B cell (primary cell): Measurements from ENCODE around the gene ERCC1. TPM values are rescaled to one million over a fixed set of nuclear protein-coding genes. Genes with fewer than 3 reads are reported as not detected.

ENCODE experiments used
- ATAC-seq: fragments of 200-7000 bp; cut with Tn5 transposase; one replicate; pipeline ENCODE4 v1.10.0; 2021; ENCODE audit warnings: low read depth, mild to moderate bottlenecking, moderate number of reproducible peaks, moderate library complexity
- CTCF ChIA-PET: fragments of 350-600 bp; sonication (Branson Sonifier 250); formaldehyde crosslinking; loops from one replicate; lab custom pipeline; 2021; ENCODE audit warnings: antibody characterized with exemption, inconsistent platforms; lab: Charles Lee
- POLR2A ChIA-PET: fragments of 350-600 bp; sonication (Branson Sonifier 250); formaldehyde crosslinking; loops from one replicate; lab custom pipeline; 2021; ENCODE audit warnings: antibody characterized with exemption; lab: Charles Lee
- DNase-seq: peaks from one replicate; pipeline ENCODE4 v3.0.0; 2013
- H2AFZ ChIP-seq: 2 replicates; pipeline ENCODE4 v1.6.1; 2012; ENCODE audit warnings: mild to moderate bottlenecking, low read depth, low read length; ENCODE audit not compliant: insufficient read depth, poor library complexity, severe bottlenecking
- H3K27ac ChIP-seq, 2 donors: 1 replicate in 1 of 2; 2 replicates in 1 of 2; pipeline ENCODE4 v1.5.1; 2012 to 2013; ENCODE audit warnings: low read length in 2 of 2, mild to moderate bottlenecking in 2 of 2, moderate library complexity in 1 of 2
- H3K27me3 ChIP-seq, 4 experiments: fragments of 200-600 bp in 1 of 4; sonication (generic) in 1 of 4; replicated peaks in 1 of 4; 1 replicate in 2 of 4; 2 replicates in 2 of 4; pipeline versions ENCODE4 v1.6.1 to v1.7.0; 2013 to 2016; ENCODE audit warnings: low read length in 3 of 4, mild to moderate bottlenecking in 2 of 4, mixed read lengths in 1 of 4, moderate library complexity in 1 of 4; ENCODE audit not compliant: insufficient read depth in 4 of 4, control insufficient read depth in 3 of 4; ENCODE audit errors: control extremely low read depth in 1 of 4
- H3K36me3 ChIP-seq, 2 experiments: replicated peaks in 1 of 2; 1 replicate in 1 of 2; 2 replicates in 1 of 2; pipeline versions ENCODE4 v1.6.1 to v1.7.1; 2013; ENCODE audit warnings: low read length in 1 of 2; ENCODE audit not compliant: insufficient read depth in 2 of 2, control insufficient read depth in 1 of 2; ENCODE audit errors: control extremely low read depth in 1 of 2, extremely low read depth in 1 of 2
- H3K4me1 ChIP-seq, 2 donors: fragments of 200-600 bp in 1 of 2; sonication (generic) in 1 of 2; 1 replicate in 1 of 2; 2 replicates in 1 of 2; pipeline versions ENCODE4 v1.5.1 to v1.6.1; 2013 to 2017; ENCODE audit warnings: low read length in 2 of 2; ENCODE audit not compliant: control insufficient read depth in 2 of 2, insufficient read depth in 2 of 2
- H3K4me2 ChIP-seq: replicated peaks from 2 replicates; pipeline ENCODE3; 2012; ENCODE audit warnings: mild to moderate bottlenecking, low read depth, low read length; ENCODE audit not compliant: poor library complexity, severe bottlenecking
- H3K4me3 ChIP-seq, 5 experiments: fragments of 200-600 bp in 1 of 5; sonication (generic) in 1 of 5; 1 replicate in 3 of 5; 2 replicates in 2 of 5; pipeline versions ENCODE4 v1.5.1 to v1.7.0; 2011 to 2016; ENCODE audit warnings: low read length in 4 of 5, mild to moderate bottlenecking in 4 of 5, low read depth in 2 of 5, control low read depth in 1 of 5, moderate library complexity in 1 of 5; ENCODE audit not compliant: insufficient read depth in 1 of 5; ENCODE audit errors: control extremely low read depth in 1 of 5, extremely low read depth in 1 of 5
- H3K79me2 ChIP-seq: fragments of 200-600 bp; sonication (generic); one replicate; pipeline ENCODE4 v1.6.0; 2016; ENCODE audit warnings: low read length; ENCODE audit not compliant: control insufficient read depth, insufficient read depth
- H3K9ac ChIP-seq: fragments of 200-600 bp; sonication (generic); 2 replicates; pipeline ENCODE4 v1.6.1; 2017; ENCODE audit warnings: mild to moderate bottlenecking, low read length, moderate library complexity
- H3K9me3 ChIP-seq, 3 donors: one replicate each; pipeline versions ENCODE4 v1.6.1 to v1.7.1; 2013; ENCODE audit warnings: low read length in 2 of 3; ENCODE audit not compliant: control insufficient read depth in 2 of 3, insufficient read depth in 1 of 3; ENCODE audit errors: control extremely low read depth in 1 of 3
- H4K20me1 ChIP-seq: 2 replicates; pipeline ENCODE4 v1.6.0; 2012; ENCODE audit warnings: mild to moderate bottlenecking, low read length; ENCODE audit not compliant: insufficient read depth, control insufficient read depth, poor library complexity, severe bottlenecking
- H3K27ac Mint-ChIP-seq: one replicate; pipeline ENCODE4 v1.8.0; 2021; ENCODE audit warnings: mixed read lengths
- H3K27me3 Mint-ChIP-seq: one replicate; pipeline ENCODE4 v1.8.0; 2021; ENCODE audit warnings: mixed read lengths
- H3K4me1 Mint-ChIP-seq: one replicate; pipeline ENCODE4 v1.8.0; 2021; ENCODE audit warnings: mixed read lengths
- H3K4me3 Mint-ChIP-seq: one replicate; pipeline ENCODE4 v1.8.0; 2021; ENCODE audit warnings: mixed read lengths
- H3K9me3 Mint-ChIP-seq: one replicate; pipeline ENCODE4 v1.8.0; 2022; ENCODE audit warnings: mixed read lengths; ENCODE audit not compliant: insufficient read depth
- EZH2 ChIP-seq: IDR thresholded peaks from 2 replicates; pipeline ENCODE4 v1.6.1; 2012; ENCODE audit warnings: borderline replicate concordance, low read depth, mild to moderate bottlenecking, moderate library complexity, low read length; ENCODE audit not compliant: insufficient read depth, poor library complexity, severe bottlenecking
- WGBS: methylation state at CpG from one replicate; pipeline ENCODE4 v1.1.5; 2013; ENCODE audit warnings: missing lambda C conversion rate; ENCODE audit not compliant: insufficient coverage; 5-methylcytosine and 5-hydroxymethylcytosine counted together
- intact Hi-C: fragments of 100-400 bp; cut with micrococcal nuclease; formaldehyde crosslinking; loops from one replicate; pipeline ENCODE4 v1.10.0; 2022
- polyA plus RNA-seq: library from polyadenylated mRNA; depleted of rRNA; stranded (reverse); fragments of >200 nt; gene quantifications from 2 replicates; pipeline ENCODE4 v1.2.3, GENCODE V29; 2012
- total RNA-seq, 2 donors: library from RNA; stranded (reverse); fragments of 120-200 nt in 1 of 2; gene quantifications; 1 replicate in 1 of 2; 2 replicates in 1 of 2; pipeline versions ENCODE4 v1.2.3 to v1.2.4, GENCODE V29; 2013 to 2022
- TF ChIP-seq, protein P1 (sequence below): fragments of 200-600 bp; IDR thresholded peaks from one replicate; pipeline ENCODE4 v1.8.0; 2022; ENCODE audit warnings: antibody characterized with exemption, mild to moderate bottlenecking

ERCC1 gene
- total and polyA plus RNA-seq, 2 donors (not counting 1 experiment from before 2014, with no cell fraction given): 75.7 to 81.9 TPM

DNA sequence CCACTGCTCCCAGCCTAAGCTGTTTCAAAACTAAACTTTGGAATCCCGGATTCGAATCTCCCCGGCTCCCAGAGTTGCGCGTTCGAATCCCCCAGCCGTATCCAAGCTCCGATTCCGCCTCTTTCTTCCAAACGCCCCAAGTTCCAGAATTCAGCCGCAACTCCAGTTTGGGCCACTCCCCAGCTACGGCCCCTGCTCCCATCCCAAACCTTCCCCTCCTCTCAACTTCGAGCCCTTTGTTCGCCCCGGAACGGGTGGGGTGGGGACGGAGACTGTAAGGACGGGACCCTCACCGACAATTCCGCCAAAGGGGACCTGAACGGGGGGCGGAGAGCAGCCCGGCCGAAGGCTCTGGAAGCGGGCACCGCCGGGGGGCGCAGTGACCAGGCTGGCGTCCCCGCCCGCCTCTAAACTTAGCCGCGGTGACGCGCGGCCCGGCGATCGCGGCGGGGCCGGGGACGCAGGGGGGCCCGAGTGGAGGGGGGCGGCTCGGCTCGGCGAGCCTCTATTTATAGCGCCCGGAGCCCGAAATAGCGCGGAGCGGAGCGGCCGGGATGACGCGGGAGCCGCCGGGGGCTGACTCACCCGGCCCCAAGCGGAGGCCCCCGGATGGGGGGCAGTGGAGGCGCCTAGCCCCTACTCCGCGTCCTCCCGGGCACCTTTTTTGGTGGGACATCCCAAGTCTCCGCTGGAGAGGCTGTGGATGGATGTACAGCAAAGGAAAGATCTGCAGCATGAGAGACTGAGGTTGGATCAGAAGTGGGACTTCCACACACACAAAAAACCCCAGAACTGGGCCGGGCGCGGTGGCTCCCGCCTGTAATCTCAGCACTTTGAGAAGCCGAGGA is 4.9 kb upstream of the ERCC1 start:
- peak overlapping the region; percentile 82 for H3K4me3 Mint-ChIP-seq
- TF ChIP-seq EZH2: no peak
- TF ChIP-seq, protein P1, sequence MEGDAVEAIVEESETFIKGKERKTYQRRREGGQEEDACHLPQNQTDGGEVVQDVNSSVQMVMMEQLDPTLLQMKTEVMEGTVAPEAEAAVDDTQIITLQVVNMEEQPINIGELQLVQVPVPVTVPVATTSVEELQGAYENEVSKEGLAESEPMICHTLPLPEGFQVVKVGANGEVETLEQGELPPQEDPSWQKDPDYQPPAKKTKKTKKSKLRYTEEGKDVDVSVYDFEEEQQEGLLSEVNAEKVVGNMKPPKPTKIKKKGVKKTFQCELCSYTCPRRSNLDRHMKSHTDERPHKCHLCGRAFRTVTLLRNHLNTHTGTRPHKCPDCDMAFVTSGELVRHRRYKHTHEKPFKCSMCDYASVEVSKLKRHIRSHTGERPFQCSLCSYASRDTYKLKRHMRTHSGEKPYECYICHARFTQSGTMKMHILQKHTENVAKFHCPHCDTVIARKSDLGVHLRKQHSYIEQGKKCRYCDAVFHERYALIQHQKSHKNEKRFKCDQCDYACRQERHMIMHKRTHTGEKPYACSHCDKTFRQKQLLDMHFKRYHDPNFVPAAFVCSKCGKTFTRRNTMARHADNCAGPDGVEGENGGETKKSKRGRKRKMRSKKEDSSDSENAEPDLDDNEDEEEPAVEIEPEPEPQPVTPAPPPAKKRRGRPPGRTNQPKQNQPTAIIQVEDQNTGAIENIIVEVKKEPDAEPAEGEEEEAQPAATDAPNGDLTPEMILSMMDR: peak; percentile 32
- H4K20me1 ChIP-seq: no peaks in the 10 kb centered on the region
- H3K27me3 ChIP-seq: peaks cover 0 to 12% (median 5%) of the 10 kb centered on the region in 4 experiments
- peak overlapping the region; percentile 58 for H3K9ac ChIP-seq
- no peak overlapping the region for H3K27ac ChIP-seq
- 3% methylated on average over 61 of the region's 73 CpGs for WGBS
- ChIA-PET POLR2A (interaction anchor here (0.7 to 1.3 kb wide), 2 partner anchors 50 to 107 kb away, joined by 3 to 6 read pairs; no protein-coding TSS in a partner anchor), CTCF (interaction anchor here (0.6 to 2.4 kb wide), 11 partner anchors 11 to 130 kb away, joined by 3 to 14 read pairs (median 5); no protein-coding TSS in a partner anchor)
- peak overlapping the region; percentile 74 for H2AFZ ChIP-seq
- H3K27me3 Mint-ChIP-seq: peaks cover 11% of the 10 kb centered on the region
- DNase-seq: peak; percentile 57
- peak overlapping the region in 4 of 5 experiments; percentile 21 to 66 (median 50) for H3K4me3 ChIP-seq
- ATAC-seq: peak; percentile 37
- peaks cover 18 to 28% of the 10 kb centered on the region in 2 donors for H3K4me1 ChIP-seq
- no peaks in the 10 kb centered on the region for H3K9me3 ChIP-seq
- H3K4me2 ChIP-seq: peak overlapping the region; percentile 97
- H3K36me3 ChIP-seq: no peaks in the 10 kb centered on the region
- H3K79me2 ChIP-seq: no peaks in the 10 kb centered on the region
- intact Hi-C loops: loop anchor here (5.0 kb wide), 1 partner anchor 214 kb away; no protein-coding TSS in a partner anchor
- no peaks in the 10 kb centered on the region for H3K9me3 Mint-ChIP-seq
- peaks cover 24% of the 10 kb centered on the region for H3K4me1 Mint-ChIP-seq
- H3K27ac Mint-ChIP-seq: peak overlapping the region; percentile 16
